Fibroblast of lung (primary cell): ENCODE measurements around the gene ITGB8. TPM values are rescaled to one million over a fixed set of nuclear protein-coding genes. Genes with fewer than 3 reads are reported as not detected.

ENCODE experiments used
- DNase-seq, 2 donors: peaks; one replicate each; pipeline versions ENCODE4 v3.0.0 to v3.0.0-alpha.2; 2010; ENCODE audit warnings: low read depth in 2 of 2
- H2AFZ ChIP-seq: 2 replicates; pipeline ENCODE4 v1.5.1; 2012; ENCODE audit warnings: low read length, control low read depth, inconsistent platforms
- H3K27ac ChIP-seq: 2 replicates; pipeline ENCODE4 v1.5.1; 2011; ENCODE audit warnings: low read length, control low read depth; ENCODE audit not compliant: insufficient read depth
- H3K27me3 ChIP-seq: 2 replicates; pipeline ENCODE4 v1.5.1; 2011; ENCODE audit warnings: mild to moderate bottlenecking, low read length; ENCODE audit not compliant: control insufficient read depth, insufficient read depth
- H3K36me3 ChIP-seq: 2 replicates; pipeline ENCODE4 v1.5.1; 2011; ENCODE audit warnings: low read length; ENCODE audit not compliant: control insufficient read depth, insufficient read depth
- H3K4me1 ChIP-seq: 2 replicates; pipeline ENCODE4 v1.5.1; 2011; ENCODE audit warnings: low read length; ENCODE audit not compliant: control insufficient read depth, insufficient read depth; ENCODE audit errors: extremely low read depth
- H3K4me2 ChIP-seq: 2 replicates; pipeline ENCODE4 v1.5.1; 2011; ENCODE audit warnings: low read length, control low read depth; ENCODE audit not compliant: insufficient read depth; ENCODE audit errors: extremely low read depth
- H3K4me3 ChIP-seq, 4 experiments: fragments of 200-600 bp in 1 of 4; sonication (generic) in 1 of 4; replicated peaks in 1 of 4; 2 replicates each; pipeline ENCODE4 v1.5.1; 2011 to 2016; ENCODE audit warnings: low read length in 4 of 4, low read depth in 3 of 4, mild to moderate bottlenecking in 3 of 4, control low read depth in 2 of 4, inconsistent platforms in 1 of 4, mixed read lengths in 1 of 4; ENCODE audit not compliant: insufficient read depth in 1 of 4; ENCODE audit errors: control extremely low read depth in 1 of 4
- H3K79me2 ChIP-seq: 2 replicates; pipeline ENCODE4 v1.5.1; 2012; ENCODE audit warnings: mild to moderate bottlenecking, low read length, inconsistent platforms; ENCODE audit not compliant: control insufficient read depth, insufficient read depth
- H3K9ac ChIP-seq: 2 replicates; pipeline ENCODE4 v1.5.1; 2011; ENCODE audit warnings: mild to moderate bottlenecking, low read length, control low read depth; ENCODE audit not compliant: insufficient read depth
- H3K9me3 ChIP-seq: 2 replicates; pipeline ENCODE4 v1.5.1; 2012; ENCODE audit warnings: low read depth, low read length; ENCODE audit not compliant: control insufficient read depth, insufficient read depth
- H4K20me1 ChIP-seq: 2 replicates; pipeline ENCODE4 v1.5.1; 2011; ENCODE audit warnings: low read length; ENCODE audit not compliant: control insufficient read depth, insufficient read depth; ENCODE audit errors: extremely low read depth
- EZH2 ChIP-seq: IDR thresholded peaks from 2 replicates; pipeline ENCODE4 v1.5.1; 2012; ENCODE audit warnings: low read length, control low read depth, mild to moderate bottlenecking; ENCODE audit errors: missing control alignments
- polyA plus RNA-seq, 2 donors: library from polyadenylated mRNA; depleted of rRNA in 1 of 2; stranded (reverse) in 1 of 2; unstranded in 1 of 2; fragments of >200 nt; gene quantifications; 2 replicates each; pipeline ENCODE4 v1.2.1, GENCODE V29; 2011 to 2012; ENCODE audit warnings: missing spikeins in 1 of 2
- total RNA-seq: library from RNA; depleted of rRNA; stranded (reverse); fragments of >200 nt; gene quantifications from 2 replicates; pipeline ENCODE4 v1.2.1, GENCODE V29; 2014
- TF ChIP-seq, protein P1 (sequence below), 2 donors: IDR thresholded peaks in 1 of 2; conservative IDR thresholded peaks in 1 of 2; 1 replicate in 1 of 2; 2 replicates in 1 of 2; pipeline ENCODE4 v1.5.1; 2011 to 2012; ENCODE audit warnings: low read length in 2 of 2, control low read depth in 1 of 2, inconsistent platforms in 1 of 2, low read depth in 1 of 2, mild to moderate bottlenecking in 1 of 2

The ITGB8 gene
- total and polyA plus RNA-seq, 2 donors (not counting 1 experiment from before 2014, with no cell fraction given), result 3.8 to 100 TPM

DNA sequence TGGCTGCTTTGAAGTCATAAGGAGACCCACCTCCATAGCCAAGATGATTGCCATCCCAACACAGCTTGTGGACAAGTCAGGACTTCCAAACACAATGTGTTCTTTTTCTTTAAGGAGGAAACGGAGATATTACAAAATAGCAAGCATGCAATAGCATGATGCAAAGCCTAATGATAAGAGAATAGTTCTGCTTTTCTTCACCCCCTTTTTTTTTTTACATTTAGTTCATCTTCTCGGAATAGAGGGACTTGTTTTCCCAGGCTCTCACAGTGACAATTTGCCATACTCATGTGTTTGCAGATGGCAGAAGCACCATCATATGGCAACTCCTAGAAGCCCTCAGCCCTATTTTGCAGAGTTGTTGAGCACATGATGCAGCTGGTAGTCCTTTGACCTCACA lies 119.8 kb downstream of the ITGB8 start:
- Histone ChIP-seq H3K79me2 (no peaks in the 10 kb centered on the region), H3K9me3 (no peaks in the 10 kb centered on the region), H3K9ac (no peak overlapping the region), H2AFZ (no peak overlapping the region), H3K4me3 (no peak overlapping the region), H3K27ac (no peak overlapping the region), H3K27me3 (no peaks in the 10 kb centered on the region), H3K4me1 (no peaks in the 10 kb centered on the region), H3K4me2 (no peak overlapping the region), H3K36me3 (no peaks in the 10 kb centered on the region), H4K20me1 (no peaks in the 10 kb centered on the region)
- DNase-seq, result no peak
- TF ChIP-seq, protein P1, sequence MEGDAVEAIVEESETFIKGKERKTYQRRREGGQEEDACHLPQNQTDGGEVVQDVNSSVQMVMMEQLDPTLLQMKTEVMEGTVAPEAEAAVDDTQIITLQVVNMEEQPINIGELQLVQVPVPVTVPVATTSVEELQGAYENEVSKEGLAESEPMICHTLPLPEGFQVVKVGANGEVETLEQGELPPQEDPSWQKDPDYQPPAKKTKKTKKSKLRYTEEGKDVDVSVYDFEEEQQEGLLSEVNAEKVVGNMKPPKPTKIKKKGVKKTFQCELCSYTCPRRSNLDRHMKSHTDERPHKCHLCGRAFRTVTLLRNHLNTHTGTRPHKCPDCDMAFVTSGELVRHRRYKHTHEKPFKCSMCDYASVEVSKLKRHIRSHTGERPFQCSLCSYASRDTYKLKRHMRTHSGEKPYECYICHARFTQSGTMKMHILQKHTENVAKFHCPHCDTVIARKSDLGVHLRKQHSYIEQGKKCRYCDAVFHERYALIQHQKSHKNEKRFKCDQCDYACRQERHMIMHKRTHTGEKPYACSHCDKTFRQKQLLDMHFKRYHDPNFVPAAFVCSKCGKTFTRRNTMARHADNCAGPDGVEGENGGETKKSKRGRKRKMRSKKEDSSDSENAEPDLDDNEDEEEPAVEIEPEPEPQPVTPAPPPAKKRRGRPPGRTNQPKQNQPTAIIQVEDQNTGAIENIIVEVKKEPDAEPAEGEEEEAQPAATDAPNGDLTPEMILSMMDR (conservative IDR thresholded peaks at IDR 0.05 in 1 of 2, IDR thresholded peaks at IDR 0.05 in 1 of 2; ENCODE audit: low read depth in 1 of 2, low read length in 2 of 2), result no peak
- TF ChIP-seq EZH2, result no peak

DNA sequence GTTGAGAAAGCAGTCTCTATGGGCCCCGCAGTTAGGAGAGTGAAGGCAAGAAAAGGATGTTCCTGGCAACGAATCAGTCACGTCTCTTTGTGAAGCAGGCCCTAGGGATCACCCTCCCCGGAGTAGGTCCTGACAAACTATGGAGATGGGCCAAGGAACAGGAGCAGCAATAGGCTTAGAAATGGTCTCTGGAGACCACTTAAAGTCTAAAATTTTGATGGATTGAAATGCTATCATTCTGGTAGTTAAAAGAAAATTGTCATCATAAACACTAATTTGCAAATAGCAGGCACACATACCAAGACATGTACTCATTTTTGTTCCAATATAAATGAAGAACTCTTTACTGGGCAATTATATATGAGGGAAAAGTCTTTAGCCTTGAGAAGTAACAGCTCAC lies 123.5 kb downstream of the ITGB8 start:
- Histone ChIP-seq H3K9me3 (no peaks in the 10 kb centered on the region), H3K4me1 (no peaks in the 10 kb centered on the region), H3K79me2 (no peaks in the 10 kb centered on the region), H3K4me2 (no peak overlapping the region), H4K20me1 (no peaks in the 10 kb centered on the region), H3K27ac (no peak overlapping the region), H3K9ac (no peak overlapping the region), H3K36me3 (no peaks in the 10 kb centered on the region), H2AFZ (no peak overlapping the region), H3K27me3 (no peaks in the 10 kb centered on the region), H3K4me3 (no peak overlapping the region)
- no peak for DNase-seq
- no peak for TF ChIP-seq EZH2
- TF ChIP-seq, protein P1 (conservative IDR thresholded peaks at IDR 0.05 in 1 of 2, IDR thresholded peaks at IDR 0.05 in 1 of 2; ENCODE audit: low read depth in 1 of 2, low read length in 2 of 2), result no peak

DNA sequence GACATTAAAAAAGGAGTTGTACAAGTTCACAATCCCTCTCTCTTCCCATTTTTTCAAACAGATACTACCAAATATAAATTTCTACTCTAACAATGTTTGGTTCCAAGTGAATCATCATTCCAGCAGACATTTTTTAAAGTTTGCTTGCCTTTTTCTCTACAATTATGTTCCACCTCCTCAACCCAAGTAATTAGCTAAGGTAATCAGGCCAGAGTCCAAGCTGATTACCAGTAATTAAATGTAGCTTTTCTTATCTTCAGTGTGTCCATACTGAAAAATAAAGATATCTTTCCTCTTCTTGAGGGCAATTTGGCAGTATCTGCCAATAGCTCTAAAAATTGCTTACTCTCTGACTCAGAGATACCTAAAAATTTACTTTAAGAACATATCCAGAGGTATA lies 126.0 kb downstream of the ITGB8 start:
- no peaks in the 10 kb centered on the region for H4K20me1 ChIP-seq
- no peak for TF ChIP-seq EZH2
- TF ChIP-seq, protein P1 (conservative IDR thresholded peaks at IDR 0.05 in 1 of 2, IDR thresholded peaks at IDR 0.05 in 1 of 2; ENCODE audit: low read depth in 1 of 2, low read length in 2 of 2), result no peak

More for the DNA sequence above, 126.0 kb downstream of the ITGB8 start:
- Histone ChIP-seq H3K27me3 (no peaks in the 10 kb centered on the region), H3K36me3 (no peaks in the 10 kb centered on the region), H2AFZ (no peak overlapping the region), H3K9me3 (no peaks in the 10 kb centered on the region), H3K79me2 (no peaks in the 10 kb centered on the region), H3K9ac (no peak overlapping the region), H3K4me1 (no peaks in the 10 kb centered on the region), H3K4me2 (no peak overlapping the region), H3K27ac (no peak overlapping the region), H3K4me3 (no peak overlapping the region)
- DNase-seq, result no peak
